NCI-H1048 (cell line): ENCODE measurements around the gene NLGN1.

Source experiments
- DNase-seq: peaks from one replicate; lab custom pipeline; 2025; lab: John Stamatoyannopoulos, UW

Gene NLGN1

GRCh38 chr3:173639098-173639497 is 241.6 kb downstream of the NLGN1 start:
- DNase-seq: no peak

- no peak for DNase-seq
Observed at GRCh38 chr3:173641696-173642095, 244.2 kb downstream of the NLGN1 start.

- no peak for DNase-seq
Observed at GRCh38 chr3:173644086-173645082, 246.8 kb downstream of the NLGN1 start.

- DNase-seq: no peak
Observed at GRCh38 chr3:173650596-173650995, 253.1 kb downstream of the NLGN1 start.

GRCh38 chr3:173652093-173652492 is 254.5 kb downstream of the NLGN1 start:
- DNase-seq: no peak

- no peak for DNase-seq
Observed at GRCh38 chr3:173653781-173654180, 256.2 kb downstream of the NLGN1 start.

- peak; percentile 60 for DNase-seq
Observed at GRCh38 chr3:173659972-173660371, 262.4 kb downstream of the NLGN1 start.

GRCh38 chr3:173660645-173661299 is 263.2 kb downstream of the NLGN1 start:
- no peak for DNase-seq

- DNase-seq: no peak
Observed at GRCh38 chr3:173663696-173664111, 266.2 kb downstream of the NLGN1 start.

GRCh38 chr3:173676094-173676493 is 278.6 kb downstream of the NLGN1 start:
- DNase-seq: no peak

GRCh38 chr3:173681188-173681678 is 283.7 kb downstream of the NLGN1 start:
- DNase-seq: no peak

- DNase-seq: no peak
Observed at GRCh38 chr3:173685456-173685855, 287.9 kb downstream of the NLGN1 start.

- no peak for DNase-seq
Observed at GRCh38 chr3:173688216-173688842, 290.8 kb downstream of the NLGN1 start.

- no peak for DNase-seq
Observed at GRCh38 chr3:173690542-173691180, 293.1 kb downstream of the NLGN1 start.

- no peak for DNase-seq
Observed at GRCh38 chr3:173699353-173699752, 301.8 kb downstream of the NLGN1 start.

- DNase-seq: no peak
Observed at GRCh38 chr3:173700336-173700735, 302.8 kb downstream of the NLGN1 start.

GRCh38 chr3:173702561-173702960 is 305.0 kb downstream of the NLGN1 start:
- DNase-seq: no peak

- no peak for DNase-seq
Observed at GRCh38 chr3:173703771-173704170, 306.2 kb downstream of the NLGN1 start.

- DNase-seq: no peak
Observed at GRCh38 chr3:173706630-173707029, 309.1 kb downstream of the NLGN1 start.

GRCh38 chr3:173708191-173708590 is 310.6 kb downstream of the NLGN1 start:
- DNase-seq: no peak

GRCh38 chr3:173709026-173709425 is 311.5 kb downstream of the NLGN1 start:
- no peak for DNase-seq

GRCh38 chr3:173711619-173712018 is 314.1 kb downstream of the NLGN1 start:
- no peak for DNase-seq
